Activated T-helper 17 cell treated with anti-CD3 and anti-CD28 coated beads, Interleukin-2, amount 50 U/mL, for 72 hours (primary cell): ENCODE results near the gene TMEM135. TPM values are rescaled to one million over a fixed set of nuclear protein-coding genes. Genes with fewer than 3 reads are reported as not detected.
"Not testable (repeated sequence)": the region's sequence is repeated elsewhere in the genome, so short reads cannot be mapped to it uniquely, and the experiment has no call there.

Experiments
- ATAC-seq: fragments of 150-1000 bp; cut with Tn5 transposase; replicated peaks from 2 replicates; pipeline ENCODE4 v1.10.0; 2021; ENCODE audit warnings: mild to moderate bottlenecking, moderate library complexity
- H3K27ac Mint-ChIP-seq: one replicate; pipeline ENCODE4 v1.8.0; 2022; ENCODE audit warnings: mixed read lengths
- H3K27me3 Mint-ChIP-seq: one replicate; pipeline ENCODE4 v1.8.0; 2022; ENCODE audit warnings: mixed read lengths
- H3K36me3 Mint-ChIP-seq: one replicate; pipeline ENCODE4 v1.8.0; 2022; ENCODE audit warnings: low read depth, mild to moderate bottlenecking, mixed read lengths
- H3K4me1 Mint-ChIP-seq: one replicate; pipeline ENCODE4 v1.8.0; 2022; ENCODE audit warnings: mixed read lengths
- H3K4me3 Mint-ChIP-seq: one replicate; pipeline ENCODE4 v1.8.0; 2022; ENCODE audit warnings: mild to moderate bottlenecking, mixed read lengths
- H3K9me3 Mint-ChIP-seq: one replicate; pipeline ENCODE4 v1.8.0; 2022; ENCODE audit warnings: mixed read lengths
- total RNA-seq, 2 donors: library from RNA; stranded (reverse); gene quantifications; one replicate each; pipeline ENCODE4 v1.2.3, GENCODE V29; 2022

TMEM135 gene
- total RNA-seq = 10 to 100 TPM; 19.8 to 34.7 TPM

GRCh38 chr11:87037450-87038234, at the start of gene TMEM135:
TSS of gene TMEM135 (plus strand) at chr11:87037934. CDS start at chr11:87038046, 112 bp downstream.
- Mint-ChIP-seq H3K4me3 (peak within 1 kb of the TSS; percentile 97), H3K36me3 (peaks cover 6% of the 10 kb centered on the region), H3K27me3 (no peaks in the 10 kb centered on the region), H3K27ac (peak within 1 kb of the TSS; percentile 97), H3K4me1 (peaks cover 15% of the 10 kb centered on the region), H3K9me3 (no peaks in the 10 kb centered on the region)
- ATAC-seq = peak; percentile 96

- Mint-ChIP-seq H3K9me3 (no peaks in the 10 kb centered on the region), H3K4me3 (no peak overlapping the region), H3K4me1 (no peaks in the 10 kb centered on the region), H3K27ac (no peak overlapping the region), H3K36me3 (no peaks in the 10 kb centered on the region), H3K27me3 (peaks cover 7% of the 10 kb centered on the region)
- no peak for ATAC-seq
Measured at GRCh38 chr11:86988351-86988881, 49.3 kb upstream of the TMEM135 start.

- H3K36me3 Mint-ChIP-seq = no peaks in the 10 kb centered on the region
- no peak for ATAC-seq
- H3K27ac Mint-ChIP-seq = no peak overlapping the region
- no peak overlapping the region for H3K4me3 Mint-ChIP-seq
- no peaks in the 10 kb centered on the region for H3K9me3 Mint-ChIP-seq
- H3K27me3 Mint-ChIP-seq = peaks cover 4% of the 10 kb centered on the region
- no peaks in the 10 kb centered on the region for H3K4me1 Mint-ChIP-seq
Measured at GRCh38 chr11:86990031-86990430, 47.7 kb upstream of the TMEM135 start.

GRCh38 chr11:86990515-86990914, 47.2 kb upstream of the TMEM135 start:
- Mint-ChIP-seq H3K27ac (no peak overlapping the region), H3K4me3 (no peak overlapping the region), H3K27me3 (peaks cover 4% of the 10 kb centered on the region), H3K9me3 (no peaks in the 10 kb centered on the region), H3K4me1 (no peaks in the 10 kb centered on the region), H3K36me3 (no peaks in the 10 kb centered on the region)
- ATAC-seq = no peak

- no peak overlapping the region for H3K4me3 Mint-ChIP-seq
- H3K36me3 Mint-ChIP-seq = no peaks in the 10 kb centered on the region
- no peaks in the 10 kb centered on the region for H3K9me3 Mint-ChIP-seq
- H3K27ac Mint-ChIP-seq = no peak overlapping the region
- ATAC-seq = no peak
- H3K4me1 Mint-ChIP-seq = no peaks in the 10 kb centered on the region
- H3K27me3 Mint-ChIP-seq = peaks cover 4% of the 10 kb centered on the region
Measured at GRCh38 chr11:86991341-86991740, 46.4 kb upstream of the TMEM135 start.

- H3K4me3 Mint-ChIP-seq, H3K36me3 Mint-ChIP-seq, ATAC-seq, H3K9me3 Mint-ChIP-seq, H3K27me3 Mint-ChIP-seq, H3K27ac Mint-ChIP-seq, H3K4me1 Mint-ChIP-seq: not testable (repeated sequence)
Measured at GRCh38 chr11:86992340-86992739, 45.4 kb upstream of the TMEM135 start.

GRCh38 chr11:86993031-86993430, 44.7 kb upstream of the TMEM135 start:
- Mint-ChIP-seq H3K27me3 (peaks cover 4% of the 10 kb centered on the region), H3K27ac (no peak overlapping the region), H3K4me1 (no peaks in the 10 kb centered on the region), H3K36me3 (no peaks in the 10 kb centered on the region), H3K4me3 (no peak overlapping the region), H3K9me3 (no peaks in the 10 kb centered on the region)
- no peak for ATAC-seq

GRCh38 chr11:86996953-86997570, 40.7 kb upstream of the TMEM135 start:
- H3K27me3 Mint-ChIP-seq = peaks cover 4% of the 10 kb centered on the region
- no peak for ATAC-seq
- no peak overlapping the region for H3K27ac Mint-ChIP-seq
- no peak overlapping the region for H3K4me3 Mint-ChIP-seq
- H3K36me3 Mint-ChIP-seq = no peaks in the 10 kb centered on the region
- no peaks in the 10 kb centered on the region for H3K4me1 Mint-ChIP-seq
- no peaks in the 10 kb centered on the region for H3K9me3 Mint-ChIP-seq

- peaks cover 4% of the 10 kb centered on the region for H3K27me3 Mint-ChIP-seq
- no peak overlapping the region for H3K27ac Mint-ChIP-seq
- no peaks in the 10 kb centered on the region for H3K9me3 Mint-ChIP-seq
- ATAC-seq = no peak
- H3K4me1 Mint-ChIP-seq = no peaks in the 10 kb centered on the region
- no peak overlapping the region for H3K4me3 Mint-ChIP-seq
- H3K36me3 Mint-ChIP-seq = no peaks in the 10 kb centered on the region
Measured at GRCh38 chr11:86999388-86999787, 38.3 kb upstream of the TMEM135 start.

GRCh38 chr11:86999859-87000753, 37.6 kb upstream of the TMEM135 start:
- Mint-ChIP-seq H3K9me3 (no peaks in the 10 kb centered on the region), H3K4me1 (no peaks in the 10 kb centered on the region), H3K36me3 (no peaks in the 10 kb centered on the region), H3K27me3 (peaks cover 6% of the 10 kb centered on the region), H3K4me3 (no peak overlapping the region), H3K27ac (no peak overlapping the region)
- no peak for ATAC-seq

GRCh38 chr11:87002918-87003317, 34.8 kb upstream of the TMEM135 start:
- Mint-ChIP-seq H3K27me3 (peaks cover 10% of the 10 kb centered on the region), H3K36me3 (no peaks in the 10 kb centered on the region), H3K9me3 (no peaks in the 10 kb centered on the region), H3K27ac (peak overlapping the region; percentile 48), H3K4me3 (no peak overlapping the region), H3K4me1 (no peaks in the 10 kb centered on the region)
- peak; percentile 84 for ATAC-seq

- not testable (repeated sequence) for ATAC-seq, H3K27me3 Mint-ChIP-seq, H3K36me3 Mint-ChIP-seq, H3K4me1 Mint-ChIP-seq, H3K27ac Mint-ChIP-seq, H3K9me3 Mint-ChIP-seq, H3K4me3 Mint-ChIP-seq
Measured at GRCh38 chr11:87004281-87004680, 33.5 kb upstream of the TMEM135 start.

- H3K27me3 Mint-ChIP-seq = peaks cover 10% of the 10 kb centered on the region
- no peak for ATAC-seq
- H3K4me3 Mint-ChIP-seq = no peak overlapping the region
- H3K4me1 Mint-ChIP-seq = no peaks in the 10 kb centered on the region
- no peaks in the 10 kb centered on the region for H3K9me3 Mint-ChIP-seq
- H3K27ac Mint-ChIP-seq = no peak overlapping the region
- H3K36me3 Mint-ChIP-seq = no peaks in the 10 kb centered on the region
Measured at GRCh38 chr11:87005569-87005921, 32.2 kb upstream of the TMEM135 start.

- Mint-ChIP-seq H3K36me3 (no peaks in the 10 kb centered on the region), H3K27ac (no peak overlapping the region), H3K4me1 (no peaks in the 10 kb centered on the region), H3K27me3 (peaks cover 10% of the 10 kb centered on the region), H3K4me3 (no peak overlapping the region), H3K9me3 (no peaks in the 10 kb centered on the region)
- no peak for ATAC-seq
Measured at GRCh38 chr11:87006035-87006434, 31.7 kb upstream of the TMEM135 start.
